Measurements from ENCODE around the gene STRADB. TPM values are rescaled to one million over a fixed set of nuclear protein-coding genes. Genes with fewer than 3 reads are reported as not detected.

The STRADB gene
- total RNA-seq, 1 experiment from 2014 or later, result 17.4 TPM

- Histone ChIP-seq H3K9me2 (ENCODE audit: insufficient read depth) (0 out of 2 replicates have a peak, but pooled peaks cover 3% of the 10 kb centered on the region), H3K4me1 (ENCODE audit: control insufficient read depth in 1 of 2, insufficient read depth in 2 of 2, low read length in 2 of 2) (peaks cover 8 to 21% of the 10 kb centered on the region in 2 experiments), H3K4me2 (ENCODE audit: low read length) (no peak overlapping the region), H4K20me1 (ENCODE audit: insufficient read depth) (no peaks in the 10 kb centered on the region), H3K4me3 (replicated peaks in 1 of 2; ENCODE audit: low read depth in 1 of 2, low read length in 2 of 2) (no peak overlapping the region), H3K36me3 (ENCODE audit: control insufficient read depth in 1 of 2, insufficient read depth in 2 of 2, low read length in 2 of 2) (no peaks in the 10 kb centered on the region), H3K79me2 (ENCODE audit: insufficient read depth, low read length) (no peaks in the 10 kb centered on the region), H3K27me3 (ENCODE audit: insufficient read depth, low read length) (no peaks in the 10 kb centered on the region), H3K9ac (ENCODE audit: low read length) (no peak overlapping the region), H2AFZ (ENCODE audit: low read depth, low read length, poor library complexity, severe bottlenecking) (no peak overlapping the region), H3K9me3 (ENCODE audit: control insufficient read depth in 1 of 2, insufficient read depth in 1 of 2, low read depth in 1 of 2, low read length in 2 of 2) (no peaks in the 10 kb centered on the region), H3K27ac (ENCODE audit: low read depth, low read length) (no peak overlapping the region)
- intact Hi-C loops (cut with micrococcal nuclease), result no loop called here
- RAD21 ChIA-PET (ENCODE audit: low non-redundant PET in 1 of 2, low total read pairs in 2 of 2, uncharacterized antibody in 2 of 2, unreplicated experiment in 2 of 2), result no interaction called here
- DNase-seq (ENCODE audit: low read depth, low spot score) (no peak), ATAC-seq (no peak)
- POLR2A ChIA-PET, result interaction anchor here (0.6 kb wide), 1 partner anchor 59 kb away, joined by 4 read pairs; no protein-coding TSS in a partner anchor
- BruUV-seq (replicated peaks), result no TSS peak
- TF ChIP-seq SRF (IDR thresholded peaks at IDR 0.05; ENCODE audit: low read depth) (no peak), CBX3 (IDR thresholded peaks at IDR 0.05; ENCODE audit: low read depth) (no peak), RAD21 (IDR thresholded peaks at IDR 0.05; ENCODE audit: low read depth) (no peak), POLR2AphosphoS5 (IDR thresholded peaks at IDR 0.05; ENCODE audit: low read depth, low read length) (no peak), EZH2 (IDR thresholded peaks at IDR 0.05) (no peak), ZFX (IDR thresholded peaks at IDR 0.05) (no peak), SP1 (IDR thresholded peaks at IDR 0.05; ENCODE audit: low read depth) (no peak), EGR1 (IDR thresholded peaks at IDR 0.05; ENCODE audit: low read depth) (no peak), EZH2phosphoT487 (IDR thresholded peaks at IDR 0.05; ENCODE audit: borderline replicate concordance) (no peak), SIN3A (IDR thresholded peaks at IDR 0.05; ENCODE audit: low read depth) (no peak)
- CTCF ChIA-PET, result no interaction called here
Measured at GRCh38 chr2:201408931-201409330, 42.6 kb upstream of the STRADB start.

DNA sequence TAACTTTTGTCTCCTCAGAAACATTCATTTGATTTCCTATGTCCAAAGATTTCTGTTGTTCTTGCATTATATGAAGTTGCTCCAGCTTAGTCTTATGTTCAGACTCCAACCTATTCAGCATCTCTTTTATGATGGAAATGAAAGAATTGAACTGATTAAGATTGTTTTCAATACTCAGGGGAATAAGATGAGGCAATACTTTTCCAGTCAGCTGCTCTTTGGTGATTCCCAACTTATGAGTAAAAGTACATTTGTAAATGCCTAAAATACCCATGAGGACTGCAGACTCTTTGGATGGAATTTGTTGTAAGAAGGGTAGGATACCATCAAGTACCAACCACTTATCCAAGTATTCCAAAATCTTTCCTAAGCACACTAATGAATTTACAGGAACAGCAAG lies 40.1 kb upstream of the STRADB start:
- DNase-seq (ENCODE audit: low read depth, low spot score) (no peak), ATAC-seq (no peak)
- POLR2A ChIA-PET, result no interaction called here
- CTCF ChIA-PET, result no interaction called here
- BruUV-seq (replicated peaks), result no TSS peak
- H3K4me2 ChIP-seq (ENCODE audit: low read length), result no peak overlapping the region
- no peaks in the 10 kb centered on the region for H3K9me3 ChIP-seq (ENCODE audit: control insufficient read depth in 1 of 2, insufficient read depth in 1 of 2, low read depth in 1 of 2, low read length in 2 of 2)
- no peaks in the 10 kb centered on the region for H3K27me3 ChIP-seq (ENCODE audit: insufficient read depth, low read length)
- H3K4me3 ChIP-seq (replicated peaks in 1 of 2; ENCODE audit: low read depth in 1 of 2, low read length in 2 of 2), result no peak overlapping the region
- no peak overlapping the region for H3K27ac ChIP-seq (ENCODE audit: low read depth, low read length)
- TF ChIP-seq JUND (IDR thresholded peaks at IDR 0.05) (no peak), RAD21 (IDR thresholded peaks at IDR 0.05; ENCODE audit: low read depth) (no peak), ZNF274 (IDR thresholded peaks at IDR 0.05; ENCODE audit: low read depth, low read length) (no peak), SP1 (IDR thresholded peaks at IDR 0.05; ENCODE audit: low read depth) (no peak)
- RAD21 ChIA-PET (ENCODE audit: low non-redundant PET in 1 of 2, low total read pairs in 2 of 2, uncharacterized antibody in 2 of 2, unreplicated experiment in 2 of 2), result no interaction called here
- intact Hi-C loops (cut with micrococcal nuclease), result no loop called here
- H3K79me2 ChIP-seq (ENCODE audit: insufficient read depth, low read length), result no peaks in the 10 kb centered on the region
- no peak overlapping the region for H3K9ac ChIP-seq (ENCODE audit: low read length)
- 0 out of 2 replicates have a peak, but pooled peaks cover 3% of the 10 kb centered on the region for H3K9me2 ChIP-seq (ENCODE audit: insufficient read depth)
- no peaks in the 10 kb centered on the region for H4K20me1 ChIP-seq (ENCODE audit: insufficient read depth)
- H3K36me3 ChIP-seq (ENCODE audit: control insufficient read depth in 1 of 2, insufficient read depth in 2 of 2, low read length in 2 of 2), result no peaks in the 10 kb centered on the region
- H2AFZ ChIP-seq (ENCODE audit: low read depth, low read length, poor library complexity, severe bottlenecking), result no peak overlapping the region
- peaks cover 4 to 16% of the 10 kb centered on the region in 2 experiments; a peak in 3 of 4 replicates for H3K4me1 ChIP-seq (ENCODE audit: control insufficient read depth in 1 of 2, insufficient read depth in 2 of 2, low read length in 2 of 2)

All from HCT116 (cell line).